K562 (cell line): ENCODE data around the gene CCDC174. TPM values are rescaled to one million over a fixed set of nuclear protein-coding genes. Genes with fewer than 3 reads are reported as not detected.

Source experiments
- ATAC-seq: fragments of 200-7000 bp; cut with Tn5 transposase; 3 replicates; pipeline ENCODE4 v1.9.1; 2020; ENCODE audit warnings: moderate library complexity
- BruUV-seq: library from RNA; stranded (reverse); fragments of 400-500 nt; replicated peaks from 2 replicates; lab custom pipeline; 2021; lab: Mats Ljungman, UMichigan
- CTCF ChIA-PET: fragments of 300-600 bp; formaldehyde crosslinking; extraction: SDS; loops from one replicate; lab custom pipeline; 2021; ENCODE audit warnings: low intra/inter-chr PET ratio; lab: Yijun Ruan, JAX
- POLR2A ChIA-PET: fragments of 300-600, 350-650 bp; sonication (Branson Sonifier 250); formaldehyde crosslinking; extraction: SDS; loops from one replicate; lab custom pipeline; 2021; ENCODE audit warnings: antibody characterized with exemption, inconsistent platforms; lab: Yijun Ruan, JAX
- DNase-seq, 4 experiments: peaks; one replicate each; pipeline versions ENCODE4 v3.0.0 to v3.0.0-alpha.2; 2011 to 2018; ENCODE audit warnings: low spot score in 3 of 4, mixed read lengths in 3 of 4; ENCODE audit errors: extremely low read depth in 1 of 4
- FAIRE-seq: peaks from 2 replicates; lab custom pipeline; 2011; peaks lifted over from hg19 to GRCh38; lab: Jason Lieb, UNC
- H2AFZ ChIP-seq: 2 replicates; pipeline ENCODE4 v1.6.0; 2011; ENCODE audit warnings: low read depth, low read length, control low read depth, inconsistent platforms
- H3K27ac ChIP-seq: fragments of 200-600 bp; 3 replicates; pipeline ENCODE4 v1.8.0; 2011; ENCODE audit warnings: low read depth, mild to moderate bottlenecking, control low read depth, inconsistent platforms, low read length, moderate library complexity, mixed read lengths; ENCODE audit errors: extremely low read depth
- H3K27me3 ChIP-seq, 2 experiments: fragments of 300-600 bp in 1 of 2; 2 replicates in 1 of 2; 3 replicates in 1 of 2; pipeline versions ENCODE4 v1.6.0 to v1.8.0; 2011; ENCODE audit warnings: inconsistent platforms in 2 of 2, low read length in 2 of 2, mild to moderate bottlenecking in 1 of 2, mixed read lengths in 1 of 2, moderate library complexity in 1 of 2; ENCODE audit not compliant: control insufficient read depth in 2 of 2, insufficient read depth in 2 of 2
- H3K36me3 ChIP-seq: fragments of 300-600 bp; 3 replicates; pipeline ENCODE4 v1.8.0; 2011; ENCODE audit warnings: mild to moderate bottlenecking, low read length, inconsistent platforms; ENCODE audit not compliant: control insufficient read depth, insufficient read depth
- H3K4me1 ChIP-seq, 2 experiments: fragments of 200-600 bp in 1 of 2; replicated peaks in 1 of 2; 2 replicates in 1 of 2; 3 replicates in 1 of 2; pipeline versions ENCODE4 v1.5.1 to v1.8.0; 2011; ENCODE audit warnings: inconsistent platforms in 2 of 2, low read length in 2 of 2, mild to moderate bottlenecking in 1 of 2, mixed read lengths in 1 of 2, moderate library complexity in 1 of 2; ENCODE audit not compliant: control insufficient read depth in 2 of 2, insufficient read depth in 2 of 2
- H3K4me2 ChIP-seq: 2 replicates; pipeline ENCODE4 v1.6.1; 2011; ENCODE audit warnings: low read length, control low read depth, inconsistent platforms, mixed read lengths; ENCODE audit not compliant: insufficient read depth
- H3K4me3 ChIP-seq: fragments of 200-600 bp; sonication (generic), shearing (Covaris generic); 2 replicates; pipeline ENCODE4 v1.5.1; 2016; ENCODE audit warnings: control low read depth, inconsistent platforms
- H3K79me2 ChIP-seq: fragments of 200-600 bp; 3 replicates; pipeline ENCODE4 v1.8.0; 2011; ENCODE audit warnings: low read length, inconsistent platforms; ENCODE audit not compliant: control insufficient read depth, insufficient read depth
- H3K9ac ChIP-seq, 2 experiments: 2 replicates each; pipeline versions ENCODE4 v1.6.0 to v1.6.1; 2011; ENCODE audit warnings: low read depth in 2 of 2, low read length in 2 of 2, control low read depth in 1 of 2, inconsistent platforms in 1 of 2, mild to moderate bottlenecking in 1 of 2, mixed read lengths in 1 of 2; ENCODE audit not compliant: insufficient read depth in 1 of 2
- H3K9me1 ChIP-seq: one replicate; pipeline ENCODE4 v1.6.0; 2011; ENCODE audit warnings: inconsistent platforms, mild to moderate bottlenecking, low read length, moderate library complexity; ENCODE audit not compliant: control insufficient read depth, insufficient read depth
- H3K9me3 ChIP-seq: replicated peaks from 2 replicates; pipeline ENCODE4 v1.5.1; 2011; ENCODE audit warnings: low read depth, low read length, inconsistent platforms; ENCODE audit not compliant: control insufficient read depth, insufficient read depth
- H4K20me1 ChIP-seq: replicated peaks from 2 replicates; pipeline ENCODE4 v1.6.1; 2011; ENCODE audit warnings: low read length, inconsistent platforms, mixed read lengths; ENCODE audit not compliant: control insufficient read depth, insufficient read depth
- ATF3 ChIP-seq, 2 experiments: fragments of 450-650 bp in 1 of 2; sonication (generic) in 1 of 2; formaldehyde crosslinking in 1 of 2; IDR thresholded peaks in 1 of 2; conservative IDR thresholded peaks in 1 of 2; 2 replicates each; pipeline versions ENCODE4 v1.6.1 to v1.8.1; 2016 to 2023; ENCODE audit warnings: mild to moderate bottlenecking in 2 of 2, moderate library complexity in 2 of 2, inconsistent platforms in 1 of 2, missing genetic modification reagents in 1 of 2
- CBX8 ChIP-seq: fragments of 200-600 bp; sonication (generic); IDR thresholded peaks from 2 replicates; pipeline ENCODE4 v1.6.1; 2012; ENCODE audit warnings: borderline replicate concordance, mixed run types, low read depth, mild to moderate bottlenecking, moderate library complexity, mixed read lengths, low read length, control low read depth, inconsistent platforms; ENCODE audit not compliant: poor library complexity, severe bottlenecking; ENCODE audit errors: extremely low read depth
- KDM5B ChIP-seq: fragments of 200-600 bp; sonication (generic); IDR thresholded peaks from 2 replicates; pipeline ENCODE4 v1.6.1; 2012; ENCODE audit warnings: low read depth, mild to moderate bottlenecking, moderate library complexity, low read length, control low read depth, inconsistent platforms; ENCODE audit not compliant: insufficient replicate concordance
- MBD2 ChIP-seq: sonication (generic); IDR thresholded peaks from 2 replicates; pipeline ENCODE4 v1.6.1; 2016; ENCODE audit warnings: low read depth, borderline replicate concordance
- NFATC3 ChIP-seq: fragments of 450-650 bp; IDR thresholded peaks from 2 replicates; pipeline ENCODE4 v1.6.1; 2017; ENCODE audit warnings: mild to moderate bottlenecking
- NFE2 ChIP-seq: IDR thresholded peaks from 2 replicates; pipeline ENCODE4 v1.6.1; 2014; ENCODE audit warnings: antibody characterized with exemption, low read depth
- PKNOX1 ChIP-seq: fragments of 450-650 bp; IDR thresholded peaks from 2 replicates; pipeline ENCODE4 v1.6.1; 2016
- THRAP3 ChIP-seq: fragments of 450-650 bp; IDR thresholded peaks from 2 replicates; pipeline ENCODE4 v1.6.1; 2016; ENCODE audit warnings: mild to moderate bottlenecking, inconsistent platforms, borderline replicate concordance
- TOE1 ChIP-seq, 2 experiments: fragments of 450-650 bp in 1 of 2; sonication (generic) in 1 of 2; formaldehyde crosslinking in 1 of 2; IDR thresholded peaks; 2 replicates each; pipeline versions ENCODE4 v1.7.1 to v1.8.0; 2016 to 2022; ENCODE audit warnings: borderline replicate concordance in 2 of 2, mild to moderate bottlenecking in 2 of 2, antibody characterized with exemption in 1 of 2, inconsistent platforms in 1 of 2, low read depth in 1 of 2, missing genetic modification reagents in 1 of 2, moderate library complexity in 1 of 2
- ZBTB7A ChIP-seq: IDR thresholded peaks from 2 replicates; pipeline ENCODE4 v1.6.1; 2011; ENCODE audit warnings: low read depth, mild to moderate bottlenecking, low read length, moderate library complexity, borderline replicate concordance; ENCODE audit not compliant: control insufficient read depth
- ZNF263 ChIP-seq: sonication (generic); formaldehyde crosslinking; IDR thresholded peaks from 2 replicates; pipeline ENCODE4 v1.8.0; 2022; ENCODE audit warnings: mild to moderate bottlenecking, missing genetic modification reagents, borderline replicate concordance
- WGBS: fragments of 100-300 bp; shearing (Covaris generic); methylation state at CpG from one replicate; pipeline ENCODE4 v1.1.6; 2016; ENCODE audit warnings: low coverage, mixed read lengths; ENCODE audit not compliant: insufficient coverage; ENCODE audit errors: missing lambda C conversion rate; 5-methylcytosine and 5-hydroxymethylcytosine counted together
- in situ Hi-C: fragments of 300-500 bp; cut with MboI; formaldehyde crosslinking; loops from 4 replicates; pipeline ENCODE4 v1.15.0; 2018; ENCODE audit warnings: inconsistent platforms, mixed read lengths
- intact Hi-C: fragments of 100-400 bp; cut with micrococcal nuclease; formaldehyde crosslinking; loops from 2 replicates; pipeline ENCODE4 v1.14.2; 2022
- polyA plus RNA-seq, 8 experiments: library from polyadenylated mRNA; depleted of rRNA in 4 of 8; stranded (reverse) in 5 of 8; unstranded in 3 of 8; fragments of >200 nt; fragmentation: Nextera tagmentation in 2 of 8; fragmentation: Illumina TruSeq in 1 of 8; extraction: Ambion mirVana in 2 of 8; extraction: Trizol in 1 of 8; gene quantifications; 2 replicates each; pipeline versions ENCODE4 v1.2.1 to v1.2.3, GENCODE V29; 2011 to 2014; ENCODE audit warnings: inconsistent platforms in 1 of 8, missing spikeins in 1 of 8
- total RNA-seq, 7 experiments: library from RNA; depleted of rRNA in 6 of 7; stranded (reverse); fragments of >200 nt in 6 of 7; fragmentation: Illumina TruSeq in 2 of 7; extraction: Trizol in 2 of 7; gene quantifications; 2 replicates each; pipeline versions ENCODE4 v1.2.1 to v1.2.3, GENCODE V29; 2011 to 2021; ENCODE audit warnings: low replicate concordance in 1 of 7

Gene CCDC174
- total and polyA plus RNA-seq, 9 of the 15 experiments (the other 6 are each of a cell fraction or from before 2014, with no cell fraction given): 7.4 to 41.0 (median 28.5) TPM

- peak; percentile 60; the same call in 1 of the 2 replicates for TF ChIP-seq ATF3 (IDR thresholded peaks at IDR 0.05)
- no peak for TF ChIP-seq ATF3 (CRISPR knock-in tag; conservative IDR thresholded peaks at IDR 0.05)
- TF ChIP-seq TOE1 (IDR thresholded peaks at IDR 0.05; ENCODE audit: borderline replicate concordance): no peak
- TF ChIP-seq TOE1 (CRISPR knock-in tag; IDR thresholded peaks at IDR 0.05; ENCODE audit: borderline replicate concordance, low read depth): 0 out of 2 replicates have a peak, but pooled peaks have one; percentile 66
- no peak for TF ChIP-seq ZBTB7A
- TF ChIP-seq NFE2: peak; percentile 52; the same call in 1 of the 2 replicates
- TF ChIP-seq NFATC3: no peak
- no peak for TF ChIP-seq KDM5B
- TF ChIP-seq, all 486 proteins: peak for 7
These were observed 11.4 kb upstream of the CCDC174 start (continued) for GRCh38 chr3:14640157-14640562.

- H3K36me3 ChIP-seq: no peaks in the 10 kb centered on the region
- 0% methylated on average over 2 of the region's 2 CpGs for WGBS
- H3K4me1 ChIP-seq: peaks cover 0 to 2% of the 10 kb centered on the region in 2 experiments; a peak in 3 of 5 replicates
- in situ Hi-C loops (no loop called here), intact Hi-C loops (no loop called here)
- no peaks in the 10 kb centered on the region for H3K79me2 ChIP-seq
- POLR2A ChIA-PET: interaction anchor here (1.0 kb wide), 1 partner anchor 11 kb away, joined by 5 read pairs; the partner anchor contains the start of gene CCDC174
- peaks cover 4% of the 10 kb centered on the region; the same call in 1 of the 2 replicates for H4K20me1 ChIP-seq
- peaks cover 46 to 51% of the 10 kb centered on the region in 2 experiments for H3K27me3 ChIP-seq
- no peak overlapping the region for H3K4me2 ChIP-seq
- DNase-seq (no peak), FAIRE-seq (no peak), ATAC-seq (no peak)
- no peak overlapping the region for H3K9ac ChIP-seq
- H3K4me3 ChIP-seq: no peak overlapping the region
- no peaks in the 10 kb centered on the region for H3K9me1 ChIP-seq
- H3K9me3 ChIP-seq: no peaks in the 10 kb centered on the region
- no peak overlapping the region for H2AFZ ChIP-seq
- BruUV-seq: no TSS peak
- CTCF ChIA-PET: no interaction called here
- H3K27ac ChIP-seq: no peak overlapping the region
- TF ChIP-seq THRAP3 (no peak), CBX8 (no peak), PKNOX1 (no peak), ZNF263 (CRISPR knock-in tag) (no peak), MBD2 (no peak)
- TF ChIP-seq, all 486 proteins: peak for 0
These were observed 10.8 kb upstream of the CCDC174 start for GRCh38 chr3:14640734-14641133.
